ENCODE measurements around the gene GRID1. TPM values are rescaled to one million over a fixed set of nuclear protein-coding genes. Genes with fewer than 3 reads are reported as not detected.

Gene GRID1
- total RNA-seq, 1 donor from 2014 or later = under 0.01 TPM

GRCh38 chr10:85565381-85565780 lies 801.2 kb downstream of the GRID1 start:
- no peak for DNase-seq (ENCODE audit: low read depth)
- no peak overlapping the region for H3K4me3 ChIP-seq (ENCODE audit: low read depth, low read length)
- FAIRE-seq = no peak
- H3K36me3 ChIP-seq (ENCODE audit: control insufficient read depth, insufficient read depth, low read length) = no peaks in the 10 kb centered on the region
- TF ChIP-seq, protein P1, sequence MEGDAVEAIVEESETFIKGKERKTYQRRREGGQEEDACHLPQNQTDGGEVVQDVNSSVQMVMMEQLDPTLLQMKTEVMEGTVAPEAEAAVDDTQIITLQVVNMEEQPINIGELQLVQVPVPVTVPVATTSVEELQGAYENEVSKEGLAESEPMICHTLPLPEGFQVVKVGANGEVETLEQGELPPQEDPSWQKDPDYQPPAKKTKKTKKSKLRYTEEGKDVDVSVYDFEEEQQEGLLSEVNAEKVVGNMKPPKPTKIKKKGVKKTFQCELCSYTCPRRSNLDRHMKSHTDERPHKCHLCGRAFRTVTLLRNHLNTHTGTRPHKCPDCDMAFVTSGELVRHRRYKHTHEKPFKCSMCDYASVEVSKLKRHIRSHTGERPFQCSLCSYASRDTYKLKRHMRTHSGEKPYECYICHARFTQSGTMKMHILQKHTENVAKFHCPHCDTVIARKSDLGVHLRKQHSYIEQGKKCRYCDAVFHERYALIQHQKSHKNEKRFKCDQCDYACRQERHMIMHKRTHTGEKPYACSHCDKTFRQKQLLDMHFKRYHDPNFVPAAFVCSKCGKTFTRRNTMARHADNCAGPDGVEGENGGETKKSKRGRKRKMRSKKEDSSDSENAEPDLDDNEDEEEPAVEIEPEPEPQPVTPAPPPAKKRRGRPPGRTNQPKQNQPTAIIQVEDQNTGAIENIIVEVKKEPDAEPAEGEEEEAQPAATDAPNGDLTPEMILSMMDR (IDR thresholded peaks at IDR 0.05; ENCODE audit: insufficient read depth, low read length, severe bottlenecking) = no peak
- H3K27me3 ChIP-seq (ENCODE audit: control insufficient read depth, insufficient read depth, low read length) = no peaks in the 10 kb centered on the region

DNA sequence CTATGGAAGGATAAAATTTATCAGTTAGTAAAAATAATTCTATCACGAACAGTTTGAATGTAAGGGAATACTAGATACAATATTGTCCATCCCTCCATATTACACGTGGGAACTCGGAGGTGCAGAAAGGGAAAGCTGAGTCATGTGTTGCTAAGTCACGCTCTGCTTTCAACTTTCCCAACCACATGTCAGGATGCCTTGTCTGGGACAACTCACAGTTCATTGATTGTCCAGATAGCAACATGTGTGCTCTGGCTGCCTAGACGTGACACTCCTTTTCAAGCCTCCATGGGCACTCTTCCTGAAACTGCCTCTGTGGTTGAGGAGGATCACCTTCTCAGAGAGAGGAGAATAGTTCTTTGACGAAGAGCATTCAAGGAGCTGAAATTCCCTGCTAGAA lies 808.1 kb downstream of the GRID1 start:
- TF ChIP-seq, protein P1 (IDR thresholded peaks at IDR 0.05; ENCODE audit: insufficient read depth, low read length, severe bottlenecking) = no peak
- DNase-seq (ENCODE audit: low read depth) = peak; percentile 55
- Histone ChIP-seq H3K4me3 (ENCODE audit: low read depth, low read length) (no peak overlapping the region), H3K36me3 (ENCODE audit: control insufficient read depth, insufficient read depth, low read length) (no peaks in the 10 kb centered on the region), H3K27me3 (ENCODE audit: control insufficient read depth, insufficient read depth, low read length) (no peaks in the 10 kb centered on the region)
- no peak for FAIRE-seq

GRCh38 chr10:85557706-85558105 lies 808.9 kb downstream of the GRID1 start:
- DNase-seq (ENCODE audit: low read depth) = peak; percentile 82
- FAIRE-seq = no peak
- Histone ChIP-seq H3K4me3 (ENCODE audit: low read depth, low read length) (no peak overlapping the region), H3K36me3 (ENCODE audit: control insufficient read depth, insufficient read depth, low read length) (no peaks in the 10 kb centered on the region), H3K27me3 (ENCODE audit: control insufficient read depth, insufficient read depth, low read length) (no peaks in the 10 kb centered on the region)
- TF ChIP-seq, protein P1 (IDR thresholded peaks at IDR 0.05; ENCODE audit: insufficient read depth, low read length, severe bottlenecking) = no peak

DNA sequence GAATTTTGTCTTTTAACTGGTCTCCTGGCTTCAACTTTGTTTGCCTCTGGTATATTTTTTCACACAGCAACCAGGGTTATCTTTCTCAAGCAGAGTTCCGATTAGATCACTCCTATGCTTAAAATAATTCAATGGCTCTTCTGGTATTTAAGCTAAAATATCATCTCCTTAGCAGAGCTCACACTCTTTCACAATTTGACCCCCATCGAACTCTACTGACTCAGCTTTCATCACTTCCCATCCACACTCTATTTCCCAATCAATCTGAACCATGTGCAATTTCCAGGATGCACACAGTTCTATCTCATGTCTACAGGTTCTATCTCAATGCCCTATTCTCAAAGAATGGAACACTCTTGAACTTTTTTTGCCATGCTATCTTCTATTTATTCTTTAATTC lies 809.5 kb downstream of the GRID1 start:
- TF ChIP-seq, protein P1 (IDR thresholded peaks at IDR 0.05; ENCODE audit: insufficient read depth, low read length, severe bottlenecking) = no peak
- Histone ChIP-seq H3K27me3 (ENCODE audit: control insufficient read depth, insufficient read depth, low read length) (no peaks in the 10 kb centered on the region), H3K36me3 (ENCODE audit: control insufficient read depth, insufficient read depth, low read length) (no peaks in the 10 kb centered on the region), H3K4me3 (ENCODE audit: low read depth, low read length) (no peak overlapping the region)
- no peak for FAIRE-seq
- DNase-seq (ENCODE audit: low read depth) = peak; percentile 92

Other genes with a start within 250 kb of the GRID1 start
- 41.9 and 62.7 TPM in 2 replicates for gene WAPL, start 155.0 kb upstream of the GRID1 start, total RNA-seq

Measured in bronchial epithelial cell (primary cell).